ENCODE results near the gene DNAJA1.
"Not testable (repeated sequence)": the region's sequence is repeated elsewhere in the genome, so short reads cannot be mapped to it uniquely, and the experiment has no call there.

DNAJA1 gene

GRCh38 chr9:33024966-33025571 lies at the start of gene DNAJA1:
TSS of gene DNAJA1 (plus strand) at chr9:33025273. CDS start at chr9:33026485, 1,212 bp downstream.
- DNase-seq, result peak; percentile 99

GRCh38 chr9:32978051-32978450 lies 47.0 kb upstream of the DNAJA1 start:
- no peak for DNase-seq

GRCh38 chr9:32986971-32987370 lies 38.1 kb upstream of the DNAJA1 start:
- no peak for DNase-seq

- no peak for DNase-seq
Measured at GRCh38 chr9:32989660-32990059, 35.4 kb upstream of the DNAJA1 start.

GRCh38 chr9:32991897-32992594 lies 33.0 kb upstream of the DNAJA1 start:
- DNase-seq, result no peak

- DNase-seq, result no peak
Measured at GRCh38 chr9:32992595-32993238, 32.4 kb upstream of the DNAJA1 start.

- peak; percentile 47 for DNase-seq
Measured at GRCh38 chr9:33000682-33001055, 24.4 kb upstream of the DNAJA1 start.

GRCh38 chr9:33005335-33005734 lies 19.7 kb upstream of the DNAJA1 start:
- DNase-seq, result not testable (repeated sequence)

GRCh38 chr9:33007755-33008154 lies 17.3 kb upstream of the DNAJA1 start:
- DNase-seq, result no peak

- DNase-seq, result no peak
Measured at GRCh38 chr9:33011831-33012230, 13.2 kb upstream of the DNAJA1 start.

- DNase-seq, result no peak
Measured at GRCh38 chr9:33012328-33013069, 12.6 kb upstream of the DNAJA1 start.

GRCh38 chr9:33013962-33014664 lies 11.0 kb upstream of the DNAJA1 start:
- no peak for DNase-seq

GRCh38 chr9:33014665-33015014 lies 10.4 kb upstream of the DNAJA1 start:
- DNase-seq, result no peak

- DNase-seq, result no peak
Measured at GRCh38 chr9:33017283-33018041, 7.6 kb upstream of the DNAJA1 start.

GRCh38 chr9:33019797-33020196 lies 5.3 kb upstream of the DNAJA1 start:
- DNase-seq, result no peak

- DNase-seq, result no peak
Measured at GRCh38 chr9:33022303-33022702, 2.8 kb upstream of the DNAJA1 start.

- DNase-seq, result no peak
Measured at GRCh38 chr9:33022755-33023154, 2.3 kb upstream of the DNAJA1 start.

- no peak for DNase-seq
Measured at GRCh38 chr9:33023661-33024060, 1.4 kb upstream of the DNAJA1 start.

- DNase-seq, result no peak
Measured at GRCh38 chr9:33024126-33024965, 727 bp upstream of the DNAJA1 start.

- DNase-seq, result no peak
Measured at GRCh38 chr9:33025572-33026342, 684 bp downstream of the DNAJA1 start.
